GM23338 (cell line): ENCODE measurements around the gene ARPC5. TPM values are rescaled to one million over a fixed set of nuclear protein-coding genes. Genes with fewer than 3 reads are reported as not detected.

ENCODE experiments used
- ATAC-seq: fragments of 200-7000 bp; cut with Tn5 transposase; 3 replicates; pipeline ENCODE4 v1.9.1; 2020
- DNase-seq: peaks from one replicate; pipeline ENCODE4 v3.0.0-alpha.2; 2015; ENCODE audit warnings: low spot score
- H2AFZ ChIP-seq: fragments of 200-600 bp; sonication (generic); 2 replicates; pipeline ENCODE4 v1.8.0; 2016; ENCODE audit warnings: antibody characterized with exemption, mild to moderate bottlenecking, moderate library complexity
- H3F3A ChIP-seq: fragments of 200-600 bp; sonication (generic); replicated peaks from 2 replicates; pipeline ENCODE4 v1.8.0; 2017; ENCODE audit warnings: antibody characterized with exemption, mixed run types, low read depth
- H3K27ac ChIP-seq: fragments of 200-600 bp; sonication (generic); 2 replicates; pipeline ENCODE4 v1.6.1; 2016; ENCODE audit warnings: low read depth
- H3K27me3 ChIP-seq: fragments of 200-600 bp; sonication (generic); 2 replicates; pipeline ENCODE4 v1.8.0; 2016; ENCODE audit warnings: mild to moderate bottlenecking, mixed run types, moderate library complexity; ENCODE audit not compliant: insufficient read depth
- H3K36me3 ChIP-seq: fragments of 200-600 bp; sonication (generic); 2 replicates; pipeline ENCODE4 v1.8.0; 2016; ENCODE audit warnings: mild to moderate bottlenecking; ENCODE audit not compliant: insufficient read depth
- H3K4me1 ChIP-seq: fragments of 200-600 bp; sonication (generic); 2 replicates; pipeline ENCODE4 v1.8.0; 2016; ENCODE audit warnings: mild to moderate bottlenecking, moderate library complexity; ENCODE audit not compliant: insufficient read depth
- H3K4me2 ChIP-seq: fragments of 200-600 bp; sonication (generic); 2 replicates; pipeline ENCODE4 v1.7.1; 2017; ENCODE audit warnings: mixed run types
- H3K4me3 ChIP-seq: fragments of 200-600 bp; sonication (generic); 2 replicates; pipeline ENCODE4 v1.6.1; 2016; ENCODE audit warnings: mixed run types
- H3K79me2 ChIP-seq: fragments of 200-600 bp; sonication (generic); replicated peaks from 2 replicates; pipeline ENCODE4 v1.8.0; 2017; ENCODE audit warnings: mild to moderate bottlenecking; ENCODE audit not compliant: insufficient read depth
- H3K9me2 ChIP-seq: fragments of 200-600 bp; sonication (generic); 2 replicates; pipeline ENCODE4 v1.8.0; 2017; ENCODE audit not compliant: insufficient read depth
- H4K20me1 ChIP-seq: fragments of 200-600 bp; sonication (generic); replicated peaks from 2 replicates; pipeline ENCODE4 v1.8.0; 2017; ENCODE audit warnings: mild to moderate bottlenecking; ENCODE audit not compliant: insufficient read depth
- H3K27ac Mint-ChIP-seq: 2 replicates; pipeline ENCODE4 v1.8.0; 2020; ENCODE audit warnings: inconsistent platforms, mild to moderate bottlenecking, moderate library complexity, mixed read lengths
- H3K27me3 Mint-ChIP-seq: 3 replicates; pipeline ENCODE4 v1.8.0; 2022; ENCODE audit warnings: low read depth, mild to moderate bottlenecking, moderate library complexity, mixed read lengths, inconsistent platforms; ENCODE audit not compliant: insufficient read depth, poor library complexity
- H3K36me3 Mint-ChIP-seq: 3 replicates; pipeline ENCODE4 v1.8.0; 2021; ENCODE audit warnings: low read depth, mild to moderate bottlenecking, inconsistent platforms, moderate library complexity, mixed read lengths
- H3K4me1 Mint-ChIP-seq: 3 replicates; pipeline ENCODE4 v1.8.0; 2020; ENCODE audit warnings: mild to moderate bottlenecking, inconsistent platforms, mixed read lengths
- H3K4me3 Mint-ChIP-seq: 3 replicates; pipeline ENCODE4 v1.8.0; 2021; ENCODE audit warnings: moderate library complexity, mild to moderate bottlenecking, inconsistent platforms, mixed read lengths
- H3K9me3 Mint-ChIP-seq: 3 replicates; pipeline ENCODE4 v1.8.0; 2020; ENCODE audit warnings: moderate library complexity, mild to moderate bottlenecking, inconsistent platforms, mixed read lengths
- CREB1 ChIP-seq: fragments of 250-450 bp; sonication (Bioruptor Pico); IDR thresholded peaks from 2 replicates; pipeline ENCODE4 v1.5.0; 2020; ENCODE audit warnings: low read depth, mild to moderate bottlenecking, moderate library complexity
- CTCF ChIP-seq, 2 experiments: fragments of 200-600 bp in 1 of 2; sonication (generic) in 1 of 2; conservative IDR thresholded peaks; 2 replicates each; pipeline versions ENCODE4 v1.5.1 to v1.6.1; 2016 to 2017; ENCODE audit warnings: antibody characterized with exemption in 2 of 2, low read depth in 2 of 2, mild to moderate bottlenecking in 2 of 2, moderate library complexity in 1 of 2
- EZH2 ChIP-seq: fragments of 200-600 bp; sonication (generic); IDR thresholded peaks from one replicate; pipeline ENCODE4 v1.8.0; 2017; ENCODE audit warnings: antibody characterized with exemption, mild to moderate bottlenecking, low read depth; ENCODE audit not compliant: unreplicated experiment
- JUNB ChIP-seq: IDR thresholded peaks from one replicate; pipeline ENCODE4 v1.6.1; 2016; ENCODE audit warnings: antibody characterized with exemption; ENCODE audit not compliant: unreplicated experiment
- NANOG ChIP-seq: IDR thresholded peaks from 2 replicates; pipeline ENCODE4 v1.6.1; 2016; ENCODE audit warnings: antibody characterized with exemption, borderline replicate concordance
- POLR2AphosphoS5 ChIP-seq: IDR thresholded peaks from 2 replicates; pipeline ENCODE4 v1.6.1; 2016; ENCODE audit warnings: antibody characterized with exemption, low read depth
- REST ChIP-seq: IDR thresholded peaks from one replicate; pipeline ENCODE4 v1.6.1; 2018; ENCODE audit warnings: antibody characterized with exemption; ENCODE audit not compliant: unreplicated experiment
- STAT1 ChIP-seq: IDR thresholded peaks from one replicate; pipeline ENCODE4 v1.6.1; 2016; ENCODE audit warnings: antibody characterized with exemption; ENCODE audit not compliant: unreplicated experiment
- ZNF114 ChIP-seq: fragments of 250-450 bp; sonication (Bioruptor Pico); IDR thresholded peaks from 2 replicates; pipeline ENCODE4 v1.5.0; 2020; ENCODE audit warnings: mild to moderate bottlenecking, moderate library complexity
- ZNF331 ChIP-seq: fragments of 250-450 bp; sonication (Bioruptor Pico); IDR thresholded peaks from 2 replicates; pipeline ENCODE4 v1.5.0; 2020; ENCODE audit warnings: low read depth, mild to moderate bottlenecking, moderate library complexity
- ZNF462 ChIP-seq: fragments of 250-450 bp; sonication (Bioruptor Pico); IDR thresholded peaks from 2 replicates; pipeline ENCODE4 v1.5.0; 2020; ENCODE audit warnings: mild to moderate bottlenecking, moderate library complexity
- polyA plus RNA-seq: library from polyadenylated mRNA; unstranded; fragments of >200 nt; fragmentation: Nextera tagmentation; extraction: Ambion mirVana; gene quantifications from 2 replicates; pipeline ENCODE4 v1.2.1, GENCODE V29; 2016
- total RNA-seq: library from RNA; depleted of rRNA; stranded (reverse); fragments of >200 nt; shearing (Covaris generic); gene quantifications from 2 replicates; pipeline ENCODE4 v1.2.3, GENCODE V29; 2014

ARPC5 gene
- total and polyA plus RNA-seq, 2 experiments from 2014 or later, result 75.4 to 98.9 TPM

- TF ChIP-seq ZNF462 (no peak), EZH2 (no peak), STAT1 (no peak)
These were observed 40.0 kb downstream of the ARPC5 start (continued) for GRCh38 chr1:183595537-183595936.

- Mint-ChIP-seq H3K4me1 (peaks cover 20% of the 10 kb centered on the region), H3K27ac (no peak overlapping the region), H3K36me3 (no peaks in the 10 kb centered on the region), H3K27me3 (peaks cover 5% of the 10 kb centered on the region), H3K4me3 (no peak overlapping the region), H3K9me3 (no peaks in the 10 kb centered on the region; the same call in 2 of the 3 replicates)
- Histone ChIP-seq H3K27me3 (no peaks in the 10 kb centered on the region), H3K4me3 (no peak overlapping the region), H3K27ac (no peak overlapping the region), H3K4me2 (no peak overlapping the region), H3K4me1 (peaks cover 20% of the 10 kb centered on the region), H2AFZ (peak overlapping the region; percentile 80), H4K20me1 (no peaks in the 10 kb centered on the region), H3F3A (no peaks in the 10 kb centered on the region), H3K36me3 (no peaks in the 10 kb centered on the region), H3K79me2 (no peaks in the 10 kb centered on the region), H3K9me2 (no peaks in the 10 kb centered on the region)
- ATAC-seq, result no peak
- no peak for DNase-seq
- TF ChIP-seq ZNF114 (CRISPR knock-in tag), result no peak
- no peak for TF ChIP-seq JUNB
- no peak for TF ChIP-seq CREB1 (CRISPR knock-in tag)
- TF ChIP-seq REST, result no peak
- no peak for TF ChIP-seq CTCF (conservative IDR thresholded peaks at IDR 0.05; ENCODE audit: low read depth in 2 of 2)
- TF ChIP-seq STAT1, result no peak
- TF ChIP-seq EZH2, result no peak
- no peak for TF ChIP-seq POLR2AphosphoS5
- TF ChIP-seq NANOG, result no peak
- no peak for TF ChIP-seq ZNF331 (CRISPR knock-in tag)
These were observed 42.2 kb downstream of the ARPC5 start for GRCh38 chr1:183593356-183593755.
